ENCODE data around the gene SEL1L3.
"Not testable (repeated sequence)": the region's sequence is repeated elsewhere in the genome, so short reads cannot be mapped to it uniquely, and the experiment has no call there.

SEL1L3 gene

DNA sequence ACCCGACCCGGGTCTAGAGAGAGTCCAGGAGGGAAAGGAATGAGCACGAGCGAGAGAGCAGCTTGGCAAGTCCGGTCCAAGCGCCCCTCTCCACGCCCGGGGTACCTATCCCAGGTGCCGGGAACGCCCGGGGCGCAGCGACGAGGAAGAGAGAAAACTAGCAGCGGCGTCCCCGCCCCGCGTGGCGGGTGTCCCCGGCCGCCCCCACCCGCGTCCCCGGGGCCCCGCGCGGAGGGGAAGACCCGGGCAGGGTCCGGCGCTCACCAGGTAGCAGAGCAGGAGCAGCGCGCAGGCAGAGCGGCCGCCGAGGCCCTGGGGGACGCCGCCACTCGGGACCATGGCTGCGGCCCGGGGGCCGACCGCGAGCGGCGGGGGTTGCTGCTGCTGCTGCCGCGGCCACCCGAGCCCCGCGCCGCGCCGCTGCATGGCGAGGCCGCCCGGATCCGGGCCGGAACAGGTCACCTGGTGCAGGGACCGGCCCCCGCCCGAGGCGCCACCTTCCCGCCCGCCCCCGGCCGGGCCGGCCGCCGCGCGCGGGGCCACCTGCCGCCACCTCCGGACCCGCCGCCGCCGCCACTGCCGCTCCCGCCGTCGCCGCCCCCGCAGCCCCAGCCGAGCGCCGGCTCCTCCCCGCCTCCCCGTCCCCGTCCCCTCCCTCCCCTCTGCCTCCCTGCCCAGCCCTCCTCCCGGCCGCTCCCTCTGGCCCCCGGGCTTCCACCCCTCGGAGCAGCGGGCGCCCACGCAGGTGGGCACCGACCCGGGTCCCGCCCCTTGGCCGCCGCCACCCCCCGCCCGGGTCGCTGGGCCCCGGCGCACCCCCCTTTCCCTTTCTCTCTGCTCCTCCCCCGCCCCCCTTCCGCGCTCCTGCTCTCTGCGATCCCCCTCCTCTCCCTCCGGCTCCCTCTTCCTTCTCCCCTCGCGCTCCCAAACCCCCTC is at the start of gene SEL1L3:
Gene SEL1L3, minus strand, starts transcription at position 578 of the 936 bp plus-strand sequence. Its CDS starts 152 bp downstream, at position 426.
- peak; percentile 87 for DNase-seq

DNA sequence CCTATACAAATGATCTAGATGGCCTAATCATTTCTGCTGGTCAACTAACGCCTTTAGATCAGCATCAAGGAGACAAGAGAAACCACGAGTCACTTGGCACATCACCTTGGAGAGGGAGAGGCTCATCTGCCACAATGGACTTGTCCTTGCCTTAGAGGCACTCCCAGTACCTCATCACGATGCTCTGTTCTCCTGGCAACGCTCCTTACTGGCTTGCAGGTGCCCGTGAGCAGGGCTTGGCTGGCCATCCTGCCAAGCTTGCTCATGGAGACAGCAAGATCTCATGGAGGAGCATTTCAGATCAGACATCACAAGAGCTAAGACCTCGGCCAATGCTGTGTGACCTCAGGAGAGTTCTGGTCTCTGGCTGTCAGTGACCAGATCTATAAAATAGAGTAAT is 48.6 kb upstream of the SEL1L3 start:
- no peak for DNase-seq

DNA sequence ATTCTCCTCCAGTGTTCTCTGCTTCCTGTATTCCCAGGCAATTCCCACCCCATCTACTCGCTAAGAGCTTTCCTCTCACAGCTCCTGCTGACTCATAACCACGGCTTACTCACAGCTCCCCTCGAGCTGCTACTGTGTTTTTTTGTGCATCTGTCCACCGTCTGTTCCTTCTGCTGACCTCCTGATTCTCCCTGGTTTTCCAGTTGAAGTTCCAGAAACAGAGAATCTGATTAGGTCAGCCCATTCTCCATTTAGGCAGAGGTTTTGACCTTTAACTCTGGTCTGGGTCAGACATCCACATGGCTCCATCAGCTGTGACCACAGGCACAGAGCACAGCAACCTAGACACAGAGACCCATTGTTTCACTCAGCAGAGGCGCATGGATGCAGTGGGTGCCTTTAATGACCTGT is 45.7 kb upstream of the SEL1L3 start:
- no peak for DNase-seq

DNA sequence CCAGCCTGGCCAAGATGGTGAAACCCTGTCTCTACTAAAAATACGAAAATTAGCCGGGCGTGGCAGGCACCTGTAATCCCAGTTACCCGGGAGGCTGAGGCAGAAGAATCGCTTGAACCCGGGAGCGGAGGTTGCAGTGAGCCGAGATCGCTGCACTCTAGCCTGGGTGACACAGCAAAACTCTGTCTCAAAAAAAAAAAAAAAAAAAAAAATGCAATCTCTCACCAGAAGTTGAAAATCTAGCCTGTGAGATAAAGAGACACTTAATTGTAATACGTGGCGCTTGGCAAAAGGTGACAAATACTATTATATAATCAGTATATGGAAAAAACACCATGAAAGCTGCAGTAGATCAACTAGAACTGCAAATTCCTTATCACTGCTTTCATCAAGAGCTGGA is 43.3 kb upstream of the SEL1L3 start:
- not testable (repeated sequence) for DNase-seq

DNA sequence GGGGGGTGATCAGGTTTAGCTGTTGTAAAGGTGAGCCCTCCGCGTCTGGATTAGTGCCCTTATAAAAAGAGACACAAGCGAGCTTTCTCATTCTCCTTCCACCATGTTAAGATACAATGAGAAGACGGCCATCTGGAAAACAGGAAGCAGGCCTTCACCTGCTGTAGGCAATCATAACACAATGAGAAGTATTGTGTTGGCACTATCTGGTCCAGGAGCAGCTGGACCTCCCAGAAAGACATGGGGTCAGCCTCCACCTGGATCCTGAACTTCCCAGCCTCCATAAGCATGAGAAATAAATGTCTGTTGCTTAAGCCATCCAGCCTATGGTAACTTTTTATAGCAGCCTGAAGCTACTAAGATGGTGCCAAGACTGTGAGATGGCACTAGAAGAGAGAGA is 42.6 kb upstream of the SEL1L3 start:
- DNase-seq: no peak

DNA sequence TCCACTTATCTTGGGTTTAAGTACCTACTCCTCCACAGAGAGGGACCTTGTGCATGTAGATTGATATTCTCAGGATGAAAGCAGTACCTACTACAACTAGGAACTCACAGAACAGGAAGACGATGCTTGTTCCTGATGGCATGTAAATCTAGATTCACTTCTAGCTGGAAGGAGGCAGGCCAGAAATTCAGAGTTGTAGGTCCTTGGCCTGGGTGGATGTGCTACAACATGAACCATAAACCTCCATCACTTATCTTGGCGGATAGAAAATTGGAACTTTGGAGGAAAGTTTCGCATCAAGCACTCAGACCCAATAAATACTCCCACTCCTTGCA is 41.9 kb upstream of the SEL1L3 start:
- no peak for DNase-seq

DNA sequence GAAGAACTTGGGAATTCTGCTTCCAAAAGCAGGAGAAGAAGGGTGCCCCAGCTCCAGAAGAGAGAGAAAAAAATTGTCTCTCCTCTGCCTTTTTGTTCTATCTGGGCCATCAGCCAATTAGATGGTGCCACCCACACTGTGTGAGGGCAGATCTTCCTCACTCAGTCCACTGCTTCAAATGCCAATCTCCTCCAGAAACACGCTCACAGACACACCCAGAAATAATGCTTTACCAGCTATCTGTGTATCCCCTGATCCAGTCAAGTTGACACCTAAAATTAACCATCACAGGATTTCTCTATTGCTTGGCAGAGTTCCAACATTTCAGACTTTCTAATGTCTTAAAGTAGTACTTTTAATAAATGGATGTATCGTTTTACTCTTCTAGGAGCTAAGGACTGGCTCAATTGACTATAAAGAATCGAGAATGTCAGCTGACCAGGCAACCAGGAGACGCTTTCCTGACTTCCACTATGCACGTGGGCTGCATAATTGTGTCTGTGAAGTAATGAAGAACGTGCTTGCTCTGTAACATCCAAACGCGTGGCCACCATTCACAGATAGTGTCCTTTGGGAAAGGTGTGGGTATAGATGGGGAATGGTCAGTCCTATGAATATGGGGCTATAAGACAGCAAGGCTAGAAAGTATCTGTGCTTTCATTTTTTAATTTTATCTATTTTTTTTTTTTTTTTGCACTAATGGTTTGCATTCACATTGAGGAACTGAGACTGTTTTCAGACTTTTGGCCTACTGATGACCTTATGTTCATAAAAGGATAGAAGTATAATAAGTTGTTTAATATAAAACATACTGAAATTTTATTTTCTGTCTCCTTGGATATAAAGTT is 41.3 kb upstream of the SEL1L3 start:
- DNase-seq: no peak

DNA sequence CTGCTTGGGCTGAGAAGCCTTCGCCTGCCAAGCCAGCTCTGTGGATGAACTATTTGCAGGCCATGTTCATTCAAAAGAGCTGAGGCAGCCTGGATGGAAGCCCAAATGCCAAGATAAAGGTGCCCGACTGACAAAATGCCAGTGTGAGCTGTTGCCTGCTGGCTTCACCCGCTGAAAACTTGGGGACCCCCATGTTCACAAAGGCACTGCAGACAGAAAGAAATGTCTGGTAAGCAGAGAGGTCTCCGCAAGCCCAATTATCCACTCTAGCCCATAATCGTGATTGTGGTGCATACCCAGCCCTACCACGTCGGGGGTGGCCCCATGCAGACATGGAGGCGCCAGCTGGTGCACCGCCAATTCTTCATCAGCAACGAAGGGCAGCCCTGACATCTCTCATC is 38.2 kb upstream of the SEL1L3 start:
- no peak for DNase-seq

DNA sequence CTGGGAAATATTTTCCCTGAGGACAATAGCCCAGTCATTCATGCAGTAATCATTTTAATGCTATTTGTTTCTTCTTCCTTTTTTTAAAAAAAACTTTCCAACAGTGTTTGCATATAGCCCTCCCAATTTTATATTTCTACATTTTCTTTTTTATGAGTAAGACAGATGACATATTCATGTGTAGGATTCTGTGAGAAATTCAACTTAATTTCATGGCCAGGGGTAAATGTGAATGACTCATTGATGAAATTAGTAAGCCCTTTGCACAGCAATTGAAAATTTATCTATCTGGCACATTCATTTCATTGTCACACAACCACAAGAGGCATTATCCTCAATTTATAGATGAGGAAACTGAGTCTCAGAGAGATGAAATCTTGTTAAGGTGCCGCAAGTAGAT is 37.5 kb upstream of the SEL1L3 start:
- DNase-seq: no peak

DNA sequence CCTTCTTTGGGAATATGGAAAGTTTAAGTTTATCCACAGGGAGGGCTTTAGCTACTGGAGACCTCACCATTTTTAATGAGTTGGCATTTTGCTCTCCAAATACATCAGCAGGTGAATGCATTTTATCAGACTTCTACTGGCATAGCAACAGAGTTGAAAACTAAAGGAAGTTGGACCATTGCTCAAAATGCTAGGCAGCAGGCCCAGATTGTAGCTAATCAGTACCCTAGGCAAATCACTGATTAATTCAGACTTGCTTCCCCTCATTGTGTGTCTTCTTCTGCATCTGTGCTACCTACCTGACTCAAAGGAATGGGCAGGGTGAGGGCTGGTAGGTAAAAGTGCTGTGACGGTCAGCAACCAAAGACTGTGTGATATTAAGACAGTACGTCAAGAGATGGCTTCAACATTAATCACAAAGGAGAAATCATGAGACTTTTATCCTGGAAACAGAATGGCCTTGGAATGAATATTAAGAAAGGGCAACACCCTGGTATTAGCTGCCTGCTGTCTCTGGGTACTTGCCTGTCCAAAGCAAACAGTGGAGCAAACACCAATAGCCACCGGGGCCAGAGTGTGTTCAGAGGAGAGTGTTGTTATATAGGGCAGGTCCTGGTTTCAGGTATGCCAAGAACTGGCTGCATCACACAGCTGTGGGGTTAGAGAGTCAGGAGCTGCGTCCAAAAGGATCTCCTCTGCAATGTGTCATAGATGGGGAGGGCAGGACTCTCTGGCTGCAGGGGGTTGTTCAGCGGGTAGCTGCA is 34.2 kb upstream of the SEL1L3 start:
- no peak for DNase-seq

DNA sequence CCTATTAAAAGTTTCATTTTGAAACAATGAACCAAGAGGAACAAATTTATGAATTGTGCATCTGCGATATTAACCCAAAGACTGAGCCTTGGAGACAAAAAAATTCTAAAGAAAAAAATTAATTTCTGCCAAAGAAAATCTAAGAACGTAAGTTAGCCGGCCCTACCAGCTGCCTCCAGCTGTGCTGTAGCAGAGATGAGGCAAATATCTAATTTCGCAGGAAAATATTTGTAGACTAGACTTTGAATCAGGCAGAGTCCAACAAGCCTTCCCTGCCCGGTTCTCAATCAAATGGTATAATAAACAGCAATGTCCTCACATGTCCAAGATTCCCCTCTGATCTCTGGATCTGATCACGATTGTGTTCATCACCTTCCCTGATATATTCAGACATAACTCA is 30.0 kb upstream of the SEL1L3 start:
- no peak for DNase-seq

DNA sequence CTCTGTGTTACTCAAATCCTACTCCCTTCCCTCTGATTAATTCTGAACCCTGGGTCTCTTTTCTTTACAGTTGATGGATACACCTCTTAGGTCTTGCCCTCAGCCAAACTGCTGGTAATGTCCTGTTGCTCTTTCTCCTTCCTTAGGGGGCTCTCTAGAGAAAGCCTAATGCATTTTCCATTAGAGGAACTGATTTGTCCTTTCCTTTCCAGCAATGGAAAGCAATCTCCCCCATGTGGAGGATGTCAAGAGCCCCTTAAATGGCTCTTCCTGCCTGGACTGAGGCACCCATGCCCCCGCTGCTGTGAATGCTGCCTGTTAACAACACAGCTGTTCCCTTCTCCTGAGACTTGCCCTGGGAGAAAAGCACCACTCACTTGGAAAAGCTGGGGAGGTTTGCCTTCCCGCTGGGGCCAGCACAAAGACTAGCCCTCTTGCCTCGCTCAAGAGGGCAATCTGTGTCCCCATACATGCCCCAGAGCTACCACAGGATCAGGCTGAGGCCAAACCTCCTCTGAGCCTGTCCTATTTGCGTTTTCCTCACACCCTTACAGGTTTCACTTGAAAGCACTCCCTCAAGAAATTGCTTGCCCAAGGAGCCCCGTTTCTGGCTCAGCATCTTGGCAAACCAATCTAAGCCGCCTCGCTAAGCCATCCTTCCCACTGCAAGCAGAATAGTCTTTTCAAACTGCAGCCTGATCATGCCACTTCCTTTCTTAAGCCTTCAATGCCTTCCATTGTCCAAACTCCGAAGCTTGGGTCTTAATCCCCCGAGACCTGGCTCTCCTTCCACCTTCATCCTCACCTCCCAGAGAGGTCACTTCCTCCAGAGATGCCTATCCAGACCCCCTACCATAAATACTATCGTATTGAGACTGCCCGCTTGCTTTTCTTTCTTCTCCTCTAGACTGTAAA is 28.0 kb upstream of the SEL1L3 start:
- DNase-seq: no peak

DNA sequence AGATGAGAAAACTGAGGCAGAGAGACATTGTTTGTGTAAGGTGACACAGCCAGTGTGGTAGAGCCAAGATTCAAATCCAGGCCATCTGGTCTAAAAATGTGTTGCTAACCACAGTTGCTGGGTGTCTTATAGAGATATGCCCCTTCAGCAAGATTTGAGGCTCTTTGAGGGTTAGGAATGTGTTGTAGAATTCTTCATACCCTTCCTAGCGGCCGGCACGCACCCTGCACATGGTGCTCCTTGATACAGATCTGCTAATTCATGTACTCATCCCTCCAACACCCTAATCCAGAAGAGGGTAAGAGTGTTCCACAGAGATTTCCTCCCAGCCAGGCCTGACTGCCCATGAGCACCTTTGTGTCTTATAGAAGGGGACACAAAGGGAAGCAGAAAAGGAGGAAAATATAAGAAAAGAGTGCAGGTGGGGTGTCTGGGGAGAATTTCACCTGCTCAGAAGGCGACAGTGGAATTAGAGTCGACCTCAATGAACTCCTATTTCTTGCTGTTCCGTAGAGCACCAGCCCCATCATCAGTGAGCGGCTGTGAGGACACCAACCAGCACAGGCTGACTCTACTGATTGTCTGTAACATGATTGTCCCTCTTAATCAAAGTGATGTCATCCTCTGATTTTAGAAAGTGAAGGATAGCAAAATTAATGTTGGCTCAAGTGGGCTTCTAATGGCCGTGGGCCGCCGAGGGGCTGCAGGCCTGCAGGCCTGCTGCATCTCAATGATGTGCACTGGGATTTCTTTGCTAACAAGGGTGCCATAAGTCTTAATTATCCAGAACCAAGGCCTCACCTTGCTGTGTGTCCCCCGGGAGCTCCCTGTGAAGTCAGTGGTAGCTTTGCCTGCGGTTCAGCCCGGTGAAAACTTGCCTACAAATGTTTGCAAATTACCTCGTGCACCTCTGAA is 27.1 kb upstream of the SEL1L3 start:
- no peak for DNase-seq

DNA sequence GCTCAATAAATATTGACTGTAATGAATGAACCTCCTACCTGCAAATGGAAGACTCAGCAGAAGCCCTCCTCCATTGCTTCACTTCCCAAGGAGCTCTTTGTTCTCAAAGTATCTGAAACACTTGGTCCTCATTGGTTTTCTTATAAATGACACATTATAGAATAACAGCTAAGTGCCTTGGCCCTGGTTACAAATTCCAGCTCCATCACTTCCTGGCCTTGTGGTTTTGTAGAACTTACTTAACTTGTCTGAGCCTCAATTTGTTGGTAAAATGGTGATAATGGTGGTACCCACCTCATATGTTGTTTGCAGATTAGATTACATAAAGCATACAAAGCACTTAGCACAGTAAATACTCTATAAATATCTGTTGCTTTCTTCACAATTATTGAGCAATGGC is 26.0 kb upstream of the SEL1L3 start:
- no peak for DNase-seq

DNA sequence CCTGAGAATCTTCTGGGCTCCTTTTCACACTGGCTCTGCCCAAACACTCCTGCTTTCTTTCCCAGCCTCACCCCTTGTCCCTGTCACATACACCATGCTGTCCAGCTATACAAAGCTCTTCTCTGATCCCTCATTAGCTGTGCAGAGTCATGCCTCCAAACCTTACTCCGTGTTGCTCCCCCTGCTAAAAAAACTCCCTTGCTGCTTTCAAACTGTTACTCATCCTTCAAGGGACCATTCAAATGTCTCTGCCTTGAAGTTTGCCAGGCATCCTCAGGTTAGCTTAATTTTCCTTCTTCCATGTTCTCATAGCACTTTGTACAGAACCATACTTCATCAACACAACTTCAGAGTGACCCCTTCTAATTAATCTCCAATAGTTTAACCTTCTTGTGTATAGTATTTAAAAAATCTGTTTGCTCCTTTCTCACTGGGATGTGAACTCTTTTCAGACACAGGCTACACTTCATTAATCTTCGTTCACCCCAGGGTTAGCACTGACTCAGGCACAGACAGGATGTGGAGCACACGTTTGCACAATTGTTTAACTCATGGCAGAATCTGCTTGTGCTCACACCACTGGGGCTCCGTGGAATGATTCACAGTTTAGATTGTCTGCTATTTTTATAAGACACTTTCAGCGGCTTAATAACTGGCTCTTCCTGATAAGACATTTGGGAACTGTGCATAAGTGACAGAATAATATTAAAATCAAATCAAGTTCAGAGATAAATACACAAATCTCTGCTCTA is 21.4 kb upstream of the SEL1L3 start:
- DNase-seq: no peak

DNA sequence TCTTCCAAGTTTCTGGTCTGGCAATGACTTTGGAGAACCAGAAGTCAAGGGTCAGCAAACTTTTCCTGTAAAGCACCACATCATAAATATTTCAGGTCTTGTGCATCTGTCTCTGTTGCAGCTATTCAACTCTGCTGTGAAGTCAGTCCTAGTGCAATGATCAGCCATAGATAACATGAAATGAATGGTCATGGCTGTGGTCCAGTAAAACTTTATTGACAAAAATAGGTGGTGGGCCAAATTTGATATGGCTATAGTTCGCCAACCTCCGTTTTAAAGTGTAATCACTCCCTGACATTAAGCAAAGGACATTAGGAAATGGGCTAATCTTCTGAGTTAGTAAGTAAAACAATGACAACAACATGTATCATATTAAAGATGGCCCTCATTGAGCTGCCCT is 20.8 kb upstream of the SEL1L3 start:
- no peak for DNase-seq

DNA sequence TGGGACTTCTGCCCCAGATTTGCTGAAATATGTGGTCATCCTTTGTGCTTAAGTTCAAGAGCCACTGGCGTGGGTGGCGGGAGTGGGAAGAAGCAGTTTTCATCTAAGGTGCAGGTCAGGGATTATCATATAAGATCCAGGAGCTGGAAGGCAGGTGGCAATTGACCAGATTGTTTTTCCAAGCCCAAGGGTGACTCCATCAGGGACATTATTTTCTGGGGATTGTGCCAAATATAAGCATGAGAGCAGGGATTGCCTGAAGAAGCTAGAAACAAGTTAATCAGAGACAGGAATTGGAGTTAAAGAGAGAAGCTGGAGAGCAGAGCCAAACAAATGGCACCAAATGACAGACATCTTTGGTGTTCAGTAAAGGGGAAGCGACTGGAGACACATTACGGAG is 19.4 kb upstream of the SEL1L3 start:
- no peak for DNase-seq

DNA sequence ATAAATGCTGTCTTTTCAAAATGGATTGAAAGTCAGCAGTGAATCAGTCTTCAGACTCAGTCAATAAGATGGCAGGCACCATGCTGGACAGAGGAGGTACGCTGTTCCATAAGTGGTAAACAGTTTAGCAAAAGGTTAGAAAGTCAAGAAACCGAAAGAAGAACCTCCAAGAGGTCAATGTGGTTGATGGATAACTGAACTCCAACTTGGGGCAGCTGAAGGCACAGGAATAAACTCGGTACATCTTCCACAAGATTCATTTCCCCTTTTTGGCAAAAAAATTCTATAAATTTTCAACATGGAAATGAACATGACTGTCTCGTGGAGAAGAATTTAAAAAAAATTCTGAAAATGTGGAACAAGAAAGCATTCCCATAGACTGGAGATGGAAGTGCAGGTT is 18.4 kb upstream of the SEL1L3 start:
- no peak for DNase-seq

DNA sequence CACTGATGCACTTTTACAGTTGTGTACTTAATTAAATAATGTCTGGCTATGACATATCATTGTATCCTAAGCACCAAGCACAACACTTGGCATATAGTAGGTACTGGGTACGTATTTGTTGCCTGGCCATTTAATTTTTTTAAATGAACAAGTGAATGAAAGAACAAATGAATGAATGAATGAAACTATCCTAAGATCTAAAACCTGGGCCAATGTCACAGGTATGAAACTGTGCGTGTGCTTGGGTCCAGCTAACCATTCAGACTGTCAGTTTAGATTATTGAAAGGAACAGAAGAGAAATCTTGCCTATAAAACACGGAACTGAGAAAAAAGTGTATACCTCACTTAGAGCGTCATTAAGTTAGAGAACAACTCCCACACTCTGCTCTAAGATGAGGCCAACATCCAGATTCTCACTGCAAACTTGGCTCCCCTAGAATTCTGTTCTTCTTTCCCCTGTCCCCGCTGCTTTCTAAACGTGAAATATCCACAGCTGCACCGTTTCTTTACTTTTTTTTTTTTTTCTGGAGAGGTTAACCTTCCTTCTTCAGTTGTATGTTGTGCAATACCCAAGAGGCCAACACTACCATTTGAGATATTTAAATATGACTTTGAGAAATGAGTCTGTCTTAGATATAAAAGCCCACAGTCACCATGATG is 17.3 kb upstream of the SEL1L3 start:
- DNase-seq: no peak

DNA sequence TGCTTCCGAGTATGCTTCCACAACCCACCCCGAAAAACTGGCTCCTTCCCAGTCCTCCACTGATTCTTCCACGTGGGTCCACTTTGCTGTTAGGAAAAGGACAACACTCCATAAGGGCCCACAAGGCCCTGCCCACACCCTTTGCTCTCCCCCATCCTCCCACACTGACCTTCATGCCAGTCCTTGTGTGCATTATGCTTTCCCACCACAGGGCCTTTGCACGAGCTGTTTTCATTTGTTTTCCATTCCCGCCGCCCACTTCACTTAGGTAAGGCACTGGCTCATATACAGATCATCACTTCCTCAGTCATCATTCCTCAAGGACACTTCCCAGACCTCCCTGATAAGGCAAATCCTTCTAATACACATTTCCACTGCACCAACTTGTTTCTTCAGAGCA is 16.8 kb upstream of the SEL1L3 start:
- no peak for DNase-seq
